HG02678 (cell line): ENCODE results near the gene PRKD2.
"Not testable (repeated sequence)": the region's sequence is repeated elsewhere in the genome, so short reads cannot be mapped to it uniquely, and the experiment has no call there.

Source experiments
- ATAC-seq: cut with Tn5 transposase; IDR thresholded peaks from one replicate; pipeline ENCODE4 v1.9.1; 2021; ENCODE audit warnings: mild to moderate bottlenecking, moderate library complexity; ENCODE audit not compliant: unreplicated experiment

PRKD2 gene

DNA sequence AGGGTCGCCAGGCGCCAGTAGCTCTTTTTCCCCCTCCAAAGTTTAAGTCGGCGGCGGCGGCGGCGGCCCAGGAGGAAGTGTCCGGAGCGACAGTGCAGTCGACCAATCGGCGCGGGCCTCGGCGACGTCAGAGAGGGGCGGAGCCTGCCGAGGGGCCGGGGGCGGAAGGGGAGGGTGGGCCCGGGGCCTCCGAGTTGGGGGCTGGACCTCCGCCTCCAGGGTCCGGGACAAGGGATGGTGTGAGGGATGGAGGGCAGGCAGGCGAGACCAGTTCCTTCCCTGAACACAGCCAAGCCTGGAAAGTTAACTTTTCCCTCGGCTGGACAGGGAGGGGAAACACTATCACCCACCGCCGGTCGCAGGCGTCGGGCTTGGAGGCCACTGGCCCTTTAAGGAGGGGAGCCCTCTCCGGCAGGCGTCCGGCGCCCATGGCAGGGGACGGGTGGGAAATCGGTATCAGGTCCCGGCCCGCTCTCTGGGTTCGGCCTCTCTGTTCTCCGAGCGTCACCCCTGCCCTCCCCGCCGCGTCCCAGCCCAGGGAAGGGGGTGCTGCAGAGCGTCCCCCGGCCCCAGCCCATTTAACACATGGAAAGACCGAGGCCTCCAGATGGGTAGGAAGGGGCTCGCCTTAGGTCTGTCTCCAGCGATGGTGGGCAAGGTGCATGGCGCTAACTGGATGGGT is at the start of gene PRKD2:
PRKD2 (minus strand) TSS at position 81 of the 682 bp plus-strand sequence. CDS start 744 bp downstream, outside the sequence.
- peak; percentile 42 for ATAC-seq

DNA sequence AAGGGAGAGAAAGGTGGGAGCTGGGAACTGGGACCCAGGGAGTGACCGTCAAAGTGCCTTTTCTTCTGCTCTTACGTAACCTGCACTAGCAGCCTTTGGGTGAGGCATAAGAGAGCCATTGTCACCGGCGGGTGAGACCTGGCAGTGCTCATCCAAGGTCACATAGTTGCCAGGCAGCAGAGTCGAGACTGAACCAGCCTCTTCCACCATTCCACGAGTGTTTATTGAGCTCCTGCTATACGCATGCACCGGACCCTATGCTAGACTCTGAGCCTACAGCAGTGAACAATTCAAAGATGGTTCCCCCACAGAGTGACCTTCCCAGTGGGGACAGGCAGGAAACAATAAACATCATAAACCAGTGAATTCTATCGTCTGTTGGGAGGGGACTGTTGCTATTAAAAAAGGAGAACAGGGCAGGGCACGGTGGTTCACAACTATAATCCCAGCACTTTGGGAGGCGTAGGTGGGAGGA is 47.9 kb upstream of the PRKD2 start:
- no peak for ATAC-seq

DNA sequence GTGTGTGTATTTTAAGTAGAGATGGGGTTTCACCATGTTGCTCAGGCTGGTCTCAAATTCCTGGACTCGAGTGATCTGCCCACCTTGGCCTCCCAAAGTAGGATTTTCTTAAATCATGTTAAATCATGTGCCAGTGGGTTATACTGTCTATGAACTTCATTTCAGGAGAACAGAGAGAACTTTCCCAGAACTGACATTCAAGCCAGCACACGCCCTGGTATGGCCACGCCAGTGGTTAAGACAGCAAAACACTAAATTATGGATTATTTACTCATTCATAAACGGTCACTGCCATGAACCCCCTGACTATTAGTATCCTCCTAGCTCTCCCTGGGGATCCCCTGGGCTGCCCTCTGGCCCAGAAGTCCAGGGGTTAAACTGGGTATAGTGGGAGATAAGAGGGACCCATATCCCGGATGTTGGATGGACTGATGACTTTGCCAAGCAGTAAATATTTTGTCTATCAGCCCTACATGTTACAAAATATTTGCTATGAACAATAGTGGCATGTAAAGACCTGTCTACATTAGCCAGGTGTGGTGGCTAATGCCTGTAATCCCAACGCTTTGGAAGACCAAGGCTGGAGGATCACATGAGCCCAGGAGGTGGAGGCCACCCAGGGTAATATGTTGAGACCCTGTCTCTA is 45.5 kb upstream of the PRKD2 start:
- no peak for ATAC-seq

DNA sequence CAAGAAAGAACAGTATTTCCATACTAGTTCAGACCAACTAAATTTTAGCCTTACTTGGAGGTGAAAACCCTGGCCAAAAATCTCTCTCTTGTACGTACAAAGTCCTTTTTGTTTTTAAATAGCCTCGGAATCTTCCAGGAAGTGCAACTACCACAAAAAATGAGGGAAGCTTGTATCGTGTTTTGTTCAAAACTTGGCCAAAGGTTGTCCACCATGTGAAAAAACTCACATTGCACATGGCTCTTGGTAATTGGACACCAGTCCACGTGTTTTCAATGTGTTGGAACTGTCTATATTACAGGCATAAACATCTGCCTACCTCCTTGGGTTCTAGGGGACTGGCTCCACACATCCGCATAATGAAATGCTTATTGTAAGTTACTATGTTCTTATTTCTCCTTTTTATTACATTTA is 44.5 kb upstream of the PRKD2 start:
- ATAC-seq, result no peak

DNA sequence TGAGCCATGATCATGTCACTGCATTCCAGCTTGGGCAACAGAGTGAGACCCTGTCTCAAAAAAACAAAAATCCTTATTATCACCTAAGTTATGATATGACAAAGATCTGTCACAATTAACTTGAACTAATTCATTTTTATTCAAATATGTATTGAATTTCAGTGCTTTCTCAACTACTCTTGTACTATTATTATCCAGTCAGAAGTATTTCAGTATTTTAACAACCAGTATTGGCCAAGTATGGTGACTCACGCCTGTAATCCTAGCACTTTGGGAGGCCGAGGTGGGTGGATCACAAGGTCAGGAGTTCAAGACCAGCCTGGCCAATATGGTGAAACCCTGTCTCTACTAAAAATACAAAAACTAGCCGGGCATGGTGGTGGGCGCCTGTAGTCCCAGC is 44.0 kb upstream of the PRKD2 start:
- ATAC-seq, result not testable (repeated sequence)

DNA sequence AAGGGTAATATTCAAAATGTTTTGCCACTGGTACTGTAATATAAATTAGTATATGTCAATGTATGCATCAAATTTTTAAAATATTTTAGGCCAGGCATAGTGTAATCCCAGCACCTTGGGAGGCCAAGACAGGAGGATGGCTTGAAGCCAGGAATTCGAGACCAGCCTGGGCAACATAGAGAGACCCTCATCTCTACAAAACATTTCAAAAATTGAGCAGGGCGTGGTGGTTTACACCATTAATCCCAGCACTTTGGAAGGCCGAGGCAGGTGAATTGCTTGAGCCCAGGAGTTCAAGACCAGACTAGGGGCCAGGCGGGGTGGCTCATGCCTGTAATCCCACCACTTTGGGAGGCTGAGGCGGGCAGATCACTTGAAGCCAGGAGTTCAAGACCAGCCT is 43.4 kb upstream of the PRKD2 start:
- ATAC-seq, result no peak

DNA sequence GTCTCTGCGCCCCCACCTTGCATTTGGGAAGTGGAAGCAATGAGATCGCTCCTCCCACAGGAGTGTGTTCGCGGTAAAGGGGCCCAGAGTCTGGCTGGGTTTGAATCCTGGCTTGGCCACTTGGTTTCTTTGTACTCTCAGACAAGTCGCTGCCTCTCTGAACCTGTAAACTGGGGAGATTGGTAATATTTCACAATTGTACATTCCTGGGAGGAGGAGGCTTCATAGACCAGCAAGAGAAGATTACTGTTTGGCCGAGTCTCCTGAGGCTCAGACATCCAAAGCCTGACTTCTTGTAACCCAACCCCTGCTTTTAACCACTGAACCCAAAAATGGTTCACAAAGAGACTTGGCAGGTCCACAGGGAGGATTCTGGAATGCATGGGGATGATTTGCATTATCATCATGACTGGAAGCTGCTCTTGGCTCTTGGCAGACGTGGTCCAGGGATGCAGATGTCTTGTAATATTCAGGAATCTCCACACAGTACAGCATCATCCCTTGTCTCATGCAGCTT is 43.0 kb upstream of the PRKD2 start:
- ATAC-seq, result no peak

- ATAC-seq, result no peak
These were observed 42.3 kb upstream of the PRKD2 start for GRCh38 chr19:46759206-46759605.

DNA sequence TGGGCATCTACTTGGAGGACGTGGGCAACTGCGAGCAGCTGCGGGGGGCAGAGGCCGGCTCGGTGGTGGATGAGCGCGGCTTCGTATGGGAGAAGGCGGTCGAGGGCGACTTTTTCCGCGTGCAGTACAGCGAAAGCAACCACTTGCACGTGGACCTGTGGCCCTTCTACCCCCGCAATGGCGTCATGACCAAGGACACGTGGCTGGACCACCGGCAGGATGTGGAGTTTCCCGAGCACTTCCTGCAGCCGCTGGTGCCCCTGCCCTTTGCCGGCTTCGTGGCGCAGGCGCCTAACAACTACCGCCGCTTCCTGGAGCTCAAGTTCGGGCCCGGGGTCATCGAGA is 39.6 kb upstream of the PRKD2 start:
- no peak for ATAC-seq

DNA sequence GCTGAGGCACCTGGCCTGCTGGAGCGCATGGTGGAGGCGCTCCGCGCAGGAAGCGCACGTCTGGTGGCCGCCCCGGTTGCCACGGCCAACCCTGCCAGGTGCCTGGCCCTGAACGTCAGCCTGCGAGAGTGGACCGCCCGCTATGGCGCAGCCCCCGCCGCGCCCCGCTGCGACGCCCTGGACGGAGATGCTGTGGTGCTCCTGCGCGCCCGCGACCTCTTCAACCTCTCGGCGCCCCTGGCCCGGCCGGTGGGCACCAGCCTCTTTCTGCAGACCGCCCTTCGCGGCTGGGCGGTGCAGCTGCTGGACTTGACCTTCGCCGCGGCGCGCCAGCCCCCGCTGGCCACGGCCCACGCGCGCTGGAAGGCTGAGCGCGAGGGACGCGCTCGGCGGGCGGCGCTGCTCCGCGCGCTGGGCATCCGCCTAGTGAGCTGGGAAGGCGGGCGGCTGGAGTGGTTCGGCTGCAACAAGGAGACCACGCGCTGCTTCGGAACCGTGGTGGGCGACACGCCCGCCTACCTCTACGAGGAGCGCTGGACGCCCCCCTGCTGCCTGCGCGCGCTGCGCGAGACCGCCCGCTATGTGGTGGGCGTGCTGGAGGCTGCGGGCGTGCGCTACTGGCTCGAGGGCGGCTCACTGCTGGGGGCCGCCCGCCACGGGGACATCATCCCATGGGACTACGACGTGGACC is 39.1 kb upstream of the PRKD2 start:
- ATAC-seq, result no peak

GRCh38 chr19:46755077-46755852 is 38.4 kb upstream of the PRKD2 start:
- ATAC-seq, result no peak

GRCh38 chr19:46753420-46754155 is 36.7 kb upstream of the PRKD2 start:
- peak; percentile 56 for ATAC-seq

GRCh38 chr19:46748325-46749109 is 31.6 kb upstream of the PRKD2 start:
- no peak for ATAC-seq

GRCh38 chr19:46746281-46747057 is 29.6 kb upstream of the PRKD2 start, which contains the start of gene STRN4:
STRN4 (minus strand) TSS chr19:46746450; CDS start chr19:46746430, 20 bp downstream.
- peak; percentile 66 for ATAC-seq

GRCh38 chr19:46745521-46746280 is 28.8 kb upstream of the PRKD2 start, which contains the start of gene FKRP:
FKRP (plus strand) TSS chr19:46746057; CDS start chr19:46755451, 9,394 bp downstream.
- ATAC-seq, result peak; percentile 51

GRCh38 chr19:46745030-46745429 is 28.1 kb upstream of the PRKD2 start:
- ATAC-seq, result no peak

- no peak for ATAC-seq
These were observed 27.2 kb upstream of the PRKD2 start for GRCh38 chr19:46744005-46744691.
